Endothelial cell of umbilical vein (primary cell): ENCODE results near the gene DUSP15. TPM values are rescaled to one million over a fixed set of nuclear protein-coding genes. Genes with fewer than 3 reads are reported as not detected.

Experiments used
- BruUV-seq: library from RNA; stranded (reverse); fragments of 400-500 nt; replicated peaks from 2 replicates; lab custom pipeline; 2021; lab: Mats Ljungman, UMichigan
- CTCF ChIA-PET: fragments of 300-600, 350-600 bp; sonication (Branson Sonifier 250); formaldehyde crosslinking; loops from one replicate; lab custom pipeline; 2021; ENCODE audit warnings: antibody characterized with exemption, inconsistent platforms; lab: Charles Lee
- POLR2A ChIA-PET: fragments of 300-600, 350-600 bp; sonication (Branson Sonifier 250); formaldehyde crosslinking; loops from one replicate; lab custom pipeline; 2021; ENCODE audit warnings: antibody characterized with exemption, inconsistent platforms; lab: Charles Lee
- DNase-seq: peaks from one replicate; pipeline ENCODE4 v3.0.0-alpha.2; 2011; ENCODE audit warnings: low read depth, low spot score
- FAIRE-seq: peaks from 2 replicates; lab custom pipeline; 2011; peaks lifted over from hg19 to GRCh38; lab: Jason Lieb, UNC
- H2AFZ ChIP-seq: 2 replicates; pipeline ENCODE4 v1.6.0; 2012; ENCODE audit warnings: low read depth, low read length, control low read depth, inconsistent platforms
- H3K27ac ChIP-seq: 2 replicates; pipeline ENCODE4 v1.5.1; 2011; ENCODE audit warnings: low read depth, mild to moderate bottlenecking, control low read depth, low read length, moderate library complexity; ENCODE audit not compliant: insufficient read depth
- H3K27me3 ChIP-seq, 2 experiments: 2 replicates each; pipeline versions ENCODE4 v1.6.0 to v1.6.1; 2011; ENCODE audit warnings: low read length in 2 of 2, mixed read lengths in 1 of 2; ENCODE audit not compliant: control insufficient read depth in 2 of 2, insufficient read depth in 2 of 2
- H3K36me3 ChIP-seq, 2 experiments: 2 replicates in 1 of 2; 3 replicates in 1 of 2; pipeline ENCODE4 v1.5.1; 2011; ENCODE audit warnings: low read length in 2 of 2, mild to moderate bottlenecking in 1 of 2, moderate library complexity in 1 of 2; ENCODE audit not compliant: control insufficient read depth in 2 of 2, insufficient read depth in 2 of 2; ENCODE audit errors: extremely low read depth in 1 of 2
- H3K4me1 ChIP-seq: 3 replicates; pipeline ENCODE4 v1.5.1; 2011; ENCODE audit warnings: mild to moderate bottlenecking, low read length; ENCODE audit not compliant: control insufficient read depth, insufficient read depth; ENCODE audit errors: extremely low read depth
- H3K4me2 ChIP-seq: 2 replicates; pipeline ENCODE4 v1.6.1; 2011; ENCODE audit warnings: low read length, control low read depth, mixed read lengths; ENCODE audit not compliant: insufficient read depth
- H3K4me3 ChIP-seq, 3 experiments: fragments of 200-600 bp in 1 of 3; sonication (generic), shearing (Covaris generic) in 1 of 3; replicated peaks in 1 of 3; 2 replicates each; pipeline ENCODE4 v1.5.1; 2011 to 2016; ENCODE audit warnings: control low read depth in 3 of 3, low read length in 3 of 3, mild to moderate bottlenecking in 2 of 3, inconsistent platforms in 1 of 3, low read depth in 1 of 3, moderate library complexity in 1 of 3; ENCODE audit not compliant: insufficient read depth in 1 of 3
- H3K79me2 ChIP-seq: 2 replicates; pipeline ENCODE4 v1.6.0; 2012; ENCODE audit warnings: low read length, inconsistent platforms; ENCODE audit not compliant: control insufficient read depth, insufficient read depth
- H3K9ac ChIP-seq: replicated peaks from 2 replicates; pipeline ENCODE3; 2011; ENCODE audit warnings: low read length, control low read depth; ENCODE audit not compliant: insufficient read depth; ENCODE audit errors: extremely low read depth
- H3K9me1 ChIP-seq: replicated peaks from 3 replicates; pipeline ENCODE4 v1.6.0; 2011; ENCODE audit warnings: mild to moderate bottlenecking, low read length; ENCODE audit not compliant: control insufficient read depth, insufficient read depth; ENCODE audit errors: extremely low read depth
- H3K9me3 ChIP-seq: replicated peaks from 2 replicates; pipeline ENCODE4 v1.5.1; 2012; ENCODE audit warnings: low read length, inconsistent platforms; ENCODE audit not compliant: control insufficient read depth, insufficient read depth
- H4K20me1 ChIP-seq: replicated peaks from 2 replicates; pipeline ENCODE3; 2011; ENCODE audit warnings: mild to moderate bottlenecking, low read length; ENCODE audit not compliant: control insufficient read depth, insufficient read depth; ENCODE audit errors: extremely low read depth
- CTCF ChIP-seq, 2 donors: IDR thresholded peaks; 1 replicate in 1 of 2; 2 replicates in 1 of 2; pipeline ENCODE4 v1.5.1; 2011; ENCODE audit warnings: low read length in 2 of 2, mild to moderate bottlenecking in 2 of 2, moderate library complexity in 2 of 2, control low read depth in 1 of 2, inconsistent platforms in 1 of 2, low read depth in 1 of 2; ENCODE audit not compliant: insufficient read depth in 1 of 2; ENCODE audit errors: extremely low read depth in 1 of 2
- EZH2 ChIP-seq: IDR thresholded peaks from 2 replicates; pipeline ENCODE4 v1.6.1; 2012; ENCODE audit warnings: borderline replicate concordance, low read depth, mild to moderate bottlenecking, moderate library complexity, low read length, inconsistent platforms; ENCODE audit not compliant: severe bottlenecking
- FOS ChIP-seq: IDR thresholded peaks from 2 replicates; pipeline ENCODE4 v1.6.1; 2011; ENCODE audit warnings: mild to moderate bottlenecking, low read length, moderate library complexity, borderline replicate concordance; ENCODE audit not compliant: insufficient read depth
- GATA2 ChIP-seq: IDR thresholded peaks from 2 replicates; pipeline ENCODE4 v1.7.0; 2011; ENCODE audit warnings: low read depth, mild to moderate bottlenecking, moderate library complexity, mixed read lengths, low read length; ENCODE audit not compliant: insufficient read length, insufficient read depth
- JUN ChIP-seq: IDR thresholded peaks from 2 replicates; pipeline ENCODE4 v1.6.1; 2011; ENCODE audit warnings: borderline replicate concordance, low read depth; ENCODE audit not compliant: insufficient read length, insufficient read depth
- MAX ChIP-seq: IDR thresholded peaks from 2 replicates; pipeline ENCODE4 v1.6.1; 2011; ENCODE audit not compliant: insufficient read depth, insufficient read length
- MYC ChIP-seq: IDR thresholded peaks from one replicate; pipeline ENCODE4 v1.6.1; 2011; ENCODE audit warnings: mild to moderate bottlenecking, low read depth, low read length
- POLR2A ChIP-seq: IDR thresholded peaks from 2 replicates; pipeline ENCODE4 v1.6.1; 2012; ENCODE audit warnings: low read depth, mild to moderate bottlenecking, control low read depth, low read length
- POLR2AphosphoS5 ChIP-seq: IDR thresholded peaks from 2 replicates; pipeline ENCODE4 v1.6.1; 2012; ENCODE audit warnings: low read depth, mild to moderate bottlenecking, control low read depth, low read length, moderate library complexity; ENCODE audit not compliant: insufficient read depth
- dilution Hi-C: fragments of 300-500 bp; cut with MboI; formaldehyde crosslinking; loops from one replicate; pipeline ENCODE4 v1.15.0; 2019; ENCODE audit warnings: low sequenced_read_pairs; ENCODE audit not compliant: extremely low pct_ligation_motif_present
- intact Hi-C: fragments of 100-400 bp; cut with micrococcal nuclease; formaldehyde crosslinking; loops from one replicate; pipeline ENCODE4 v1.10.0; 2022
- polyA plus RNA-seq, 4 experiments: library from polyadenylated mRNA; depleted of rRNA in 3 of 4; stranded (reverse) in 3 of 4; unstranded in 1 of 4; fragments of >200 nt; gene quantifications; 2 replicates each; pipeline versions ENCODE4 v1.2.1 to v1.2.3, GENCODE V29; 2011 to 2012; ENCODE audit warnings: missing spikeins in 1 of 4
- total RNA-seq: library from RNA; stranded (reverse); gene quantifications from 2 replicates; pipeline ENCODE4 v1.2.3, GENCODE V29; 2021

Gene DUSP15
- total and polyA plus RNA-seq, 2 donors (not counting 3 experiments of a cell fraction or from before 2014, with no cell fraction given) = 0.33 TPM; not detected in 1

- peaks cover 16 to 21% of the 10 kb centered on the region in 2 experiments for H3K27me3 ChIP-seq
- FAIRE-seq = no peak
- H3K9me3 ChIP-seq = no peaks in the 10 kb centered on the region
- no peak overlapping the region for H3K4me2 ChIP-seq
- no peaks in the 10 kb centered on the region for H3K4me1 ChIP-seq
- no peaks in the 10 kb centered on the region for H3K36me3 ChIP-seq
- H3K4me3 ChIP-seq = no peak overlapping the region
- no TSS peak for BruUV-seq
- H2AFZ ChIP-seq = no peak overlapping the region
- CTCF ChIA-PET = interaction anchor here (3.9 kb wide), 1 partner anchor 169 kb away, joined by 25 read pairs; no protein-coding TSS in a partner anchor
- H3K79me2 ChIP-seq = no peaks in the 10 kb centered on the region
- no peaks in the 10 kb centered on the region for H3K9me1 ChIP-seq
- TF ChIP-seq GATA2 = no peak
- TF ChIP-seq CTCF (IDR thresholded peaks at IDR 0.05; ENCODE audit: extremely low read depth in 1 of 2, insufficient read depth in 1 of 2, low read depth in 1 of 2, low read length in 2 of 2) = no peak
- TF ChIP-seq JUN = no peak
- TF ChIP-seq EZH2 = no peak
- TF ChIP-seq FOS = no peak
- no peak for TF ChIP-seq POLR2A
- TF ChIP-seq MAX = no peak
- TF ChIP-seq POLR2AphosphoS5 = no peak
- TF ChIP-seq MYC = no peak
- POLR2A ChIA-PET = no interaction called here
- H3K9ac ChIP-seq = no peak overlapping the region
- dilution Hi-C loops (no loop called here), intact Hi-C loops (no loop called here)
- no peak overlapping the region for H3K27ac ChIP-seq
- DNase-seq = no peak
- H4K20me1 ChIP-seq = no peaks in the 10 kb centered on the region
These were observed 7.8 kb downstream of the DUSP15 start for GRCh38 chr20:31862506-31862905.
